HEK293 (cell line): Measurements from ENCODE around the gene UPP2.

Experiments used
- CTCF ChIA-PET: fragments of 350-600 bp; formaldehyde crosslinking; extraction: SDS; loops from one replicate; lab custom pipeline; 2021; ENCODE audit warnings: antibody characterized with exemption; lab: Yijun Ruan, JAX
- POLR2A ChIA-PET: fragments of 300-600 bp; formaldehyde crosslinking; extraction: SDS; loops from one replicate; lab custom pipeline; 2020; ENCODE audit warnings: antibody characterized with exemption, inconsistent platforms; lab: Yijun Ruan, JAX
- H3K27ac ChIP-seq: fragments of 200-500 bp; sonication (Bioruptor generic); 2 replicates; pipeline ENCODE4 v1.5.1; 2014; ENCODE audit warnings: low read depth, low read length, control low read depth, inconsistent platforms; ENCODE audit errors: extremely low read depth
- H3K36me3 ChIP-seq, 2 experiments: fragments of 200-500 bp in 1 of 2; sonication (Bioruptor generic) in 1 of 2; 1 replicate in 1 of 2; 2 replicates in 1 of 2; pipeline ENCODE4 v1.5.1; 2014 to 2017; ENCODE audit warnings: inconsistent platforms in 2 of 2, low read length in 2 of 2; ENCODE audit not compliant: control insufficient read depth in 2 of 2, insufficient read depth in 1 of 2
- H3K4me1 ChIP-seq: fragments of 200-500 bp; sonication (Bioruptor generic); 2 replicates; pipeline ENCODE4 v1.5.1; 2014; ENCODE audit warnings: mild to moderate bottlenecking, low read length, inconsistent platforms; ENCODE audit not compliant: control insufficient read depth, insufficient read depth
- H3K4me3 ChIP-seq: 2 replicates; pipeline ENCODE4 v1.5.1; 2011; ENCODE audit warnings: low read depth, mild to moderate bottlenecking, control low read depth, low read length, moderate library complexity
- H3K9me3 ChIP-seq: fragments of 200-500 bp; sonication (Bioruptor generic); 2 replicates; pipeline ENCODE4 v1.5.1; 2014; ENCODE audit warnings: low read depth, low read length, inconsistent platforms; ENCODE audit not compliant: control insufficient read depth, insufficient read depth
- GLIS1 ChIP-seq: fragments of 450-650 bp; formaldehyde crosslinking; IDR thresholded peaks from 2 replicates; pipeline ENCODE4 v1.5.1; 2016; ENCODE audit warnings: missing biosample characterization, missing genetic modification characterization
- MZF1 ChIP-seq: fragments of 450-650 bp; formaldehyde crosslinking; IDR thresholded peaks from 2 replicates; pipeline ENCODE4 v1.5.1; 2017; ENCODE audit warnings: missing biosample characterization, missing genetic modification characterization, borderline replicate concordance
- REPIN1 ChIP-seq: fragments of 450-650 bp; formaldehyde crosslinking; IDR thresholded peaks from 2 replicates; pipeline ENCODE4 v1.5.1; 2017; ENCODE audit warnings: missing biosample characterization, missing genetic modification characterization, low read depth
- SCRT2 ChIP-seq: fragments of 450-650 bp; formaldehyde crosslinking; IDR thresholded peaks from 2 replicates; pipeline ENCODE4 v1.5.1; 2016; ENCODE audit warnings: missing biosample characterization, missing genetic modification characterization
- SP7 ChIP-seq: fragments of 450-650 bp; formaldehyde crosslinking; IDR thresholded peaks from 2 replicates; pipeline ENCODE4 v1.5.1; 2016; ENCODE audit warnings: missing biosample characterization, missing genetic modification characterization
- TRIM28 ChIP-seq: IDR thresholded peaks from 2 replicates; pipeline ENCODE4 v1.6.1; 2011; ENCODE audit warnings: low read length, control low read depth, borderline replicate concordance
- YY2 ChIP-seq: fragments of 450-650 bp; formaldehyde crosslinking; IDR thresholded peaks from 2 replicates; pipeline ENCODE4 v1.5.1; 2016; ENCODE audit warnings: missing biosample characterization, missing genetic modification characterization
- ZBTB17 ChIP-seq: fragments of 450-650 bp; formaldehyde crosslinking; IDR thresholded peaks from 2 replicates; pipeline ENCODE4 v1.5.1; 2016; ENCODE audit warnings: missing biosample characterization, missing genetic modification characterization
- ZBTB8A ChIP-seq: fragments of 450-650 bp; formaldehyde crosslinking; IDR thresholded peaks from 2 replicates; pipeline ENCODE4 v1.5.1; 2016; ENCODE audit warnings: missing biosample characterization, missing genetic modification characterization
- ZFP3 ChIP-seq: fragments of 450-650 bp; formaldehyde crosslinking; IDR thresholded peaks from 2 replicates; pipeline ENCODE4 v1.5.1; 2016; ENCODE audit warnings: low read depth, missing biosample characterization, missing genetic modification characterization
- ZFP41 ChIP-seq: fragments of 450-650 bp; formaldehyde crosslinking; IDR thresholded peaks from 2 replicates; pipeline ENCODE4 v1.5.1; 2016; ENCODE audit warnings: missing biosample characterization, missing genetic modification characterization, borderline replicate concordance
- ZIC2 ChIP-seq: fragments of 450-650 bp; formaldehyde crosslinking; IDR thresholded peaks from 2 replicates; pipeline ENCODE4 v1.5.1; 2016; ENCODE audit warnings: missing biosample characterization, missing genetic modification characterization
- ZNF112 ChIP-seq: fragments of 450-650 bp; formaldehyde crosslinking; IDR thresholded peaks from 2 replicates; pipeline ENCODE4 v1.5.0; 2017; ENCODE audit warnings: missing biosample characterization, missing genetic modification characterization
- ZNF214 ChIP-seq: fragments of 450-650 bp; formaldehyde crosslinking; IDR thresholded peaks from 2 replicates; pipeline ENCODE4 v1.5.1; 2017; ENCODE audit warnings: missing biosample characterization, mild to moderate bottlenecking, missing genetic modification characterization, borderline replicate concordance
- ZNF274 ChIP-seq, 2 experiments: fragments of 200-500 bp in 1 of 2; fragments of 450-650 bp in 1 of 2; sonication (Bioruptor generic) in 1 of 2; formaldehyde crosslinking in 1 of 2; IDR thresholded peaks; 2 replicates each; pipeline versions ENCODE4 v1.5.1 to v1.6.1; 2014 to 2016; ENCODE audit warnings: borderline replicate concordance in 1 of 2, inconsistent platforms in 1 of 2, low read length in 1 of 2, missing biosample characterization in 1 of 2, missing genetic modification characterization in 1 of 2
- ZNF335 ChIP-seq: fragments of 450-650 bp; formaldehyde crosslinking; conservative IDR thresholded peaks from 2 replicates; pipeline ENCODE4 v1.5.1; 2016; ENCODE audit warnings: missing biosample characterization, missing genetic modification characterization
- ZNF350 ChIP-seq: fragments of 450-650 bp; formaldehyde crosslinking; IDR thresholded peaks from 2 replicates; pipeline ENCODE4 v1.5.0; 2017; ENCODE audit warnings: missing biosample characterization, mild to moderate bottlenecking, missing genetic modification characterization
- ZNF416 ChIP-seq: fragments of 450-650 bp; formaldehyde crosslinking; IDR thresholded peaks from 2 replicates; pipeline ENCODE4 v1.5.1; 2016; ENCODE audit warnings: missing biosample characterization, missing genetic modification characterization
- ZNF514 ChIP-seq: fragments of 450-650 bp; formaldehyde crosslinking; IDR thresholded peaks from 2 replicates; pipeline ENCODE4 v1.5.1; 2016; ENCODE audit warnings: missing biosample characterization, missing genetic modification characterization
- ZNF571 ChIP-seq: fragments of 450-650 bp; formaldehyde crosslinking; IDR thresholded peaks from 2 replicates; pipeline ENCODE4 v1.5.0; 2017; ENCODE audit warnings: missing biosample characterization, missing genetic modification characterization
- ZNF629 ChIP-seq: fragments of 450-650 bp; formaldehyde crosslinking; IDR thresholded peaks from 2 replicates; pipeline ENCODE4 v1.5.1; 2017; ENCODE audit warnings: missing biosample characterization, missing genetic modification characterization
- ZNF664 ChIP-seq: fragments of 450-650 bp; formaldehyde crosslinking; IDR thresholded peaks from 2 replicates; pipeline ENCODE4 v1.5.1; 2016; ENCODE audit warnings: missing biosample characterization, missing genetic modification characterization
- ZNF747 ChIP-seq: fragments of 450-650 bp; formaldehyde crosslinking; IDR thresholded peaks from 2 replicates; pipeline ENCODE4 v1.5.1; 2016; ENCODE audit warnings: missing biosample characterization, missing genetic modification characterization
- ZNF830 ChIP-seq: fragments of 450-650 bp; IDR thresholded peaks from 2 replicates; pipeline ENCODE4 v1.5.0; 2018; ENCODE audit warnings: missing biosample characterization, missing genetic modification characterization, low read depth, mild to moderate bottlenecking, moderate library complexity
- TF ChIP-seq, protein P1 (sequence below): fragments of 450-650 bp; formaldehyde crosslinking; IDR thresholded peaks from 2 replicates; pipeline ENCODE4 v1.5.1; 2016; ENCODE audit warnings: missing biosample characterization, missing genetic modification characterization, low read depth
- TF ChIP-seq, protein P2 (sequence below): IDR thresholded peaks from 2 replicates; pipeline ENCODE4 v1.6.1; 2011; ENCODE audit warnings: mild to moderate bottlenecking, low read depth, low read length, borderline replicate concordance

The UPP2 gene

DNA sequence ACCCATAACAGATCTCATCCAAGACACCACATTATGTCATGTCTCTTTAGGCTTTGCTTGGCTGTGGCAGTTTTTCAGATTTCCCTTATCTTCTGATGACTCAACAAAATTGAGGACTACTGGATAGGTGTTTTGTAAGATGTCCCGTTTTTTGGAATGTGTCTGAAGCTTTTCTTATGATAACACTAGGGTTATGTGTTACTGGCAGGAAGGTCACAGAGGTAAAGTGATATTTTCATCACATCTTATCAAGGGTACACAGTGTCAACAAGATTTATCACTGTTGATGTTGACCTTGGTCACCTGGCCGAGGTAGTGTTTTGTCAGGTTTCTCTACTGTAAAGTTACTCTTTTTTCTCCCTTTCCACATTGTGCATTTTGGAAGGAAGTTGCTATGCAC, 44.8 kb upstream of the UPP2 start:
- Histone ChIP-seq H3K27ac (no peak overlapping the region), H3K36me3 (no peaks in the 10 kb centered on the region), H3K9me3 (no peaks in the 10 kb centered on the region), H3K4me1 (no peaks in the 10 kb centered on the region), H3K4me3 (no peak overlapping the region)
- ChIA-PET CTCF (no interaction called here), POLR2A (no interaction called here)
- TF ChIP-seq ZNF274 (IDR thresholded peaks at IDR 0.05; ENCODE audit: low read length) (no peak), ZNF274 (tag by site-specific recombination; IDR thresholded peaks at IDR 0.05; ENCODE audit: borderline replicate concordance) (no peak), ZNF629 (tag by site-specific recombination) (no peak), ZNF664 (tag by site-specific recombination) (no peak), ZNF514 (tag by site-specific recombination) (no peak), ZNF571 (tag by site-specific recombination) (no peak), ZNF747 (tag by site-specific recombination) (no peak), ZFP41 (tag by site-specific recombination) (no peak), SCRT2 (tag by site-specific recombination) (no peak), ZNF112 (tag by site-specific recombination) (no peak), ZNF830 (no peak), MZF1 (tag by site-specific recombination) (no peak), TRIM28 (no peak), ZNF350 (no peak)

DNA sequence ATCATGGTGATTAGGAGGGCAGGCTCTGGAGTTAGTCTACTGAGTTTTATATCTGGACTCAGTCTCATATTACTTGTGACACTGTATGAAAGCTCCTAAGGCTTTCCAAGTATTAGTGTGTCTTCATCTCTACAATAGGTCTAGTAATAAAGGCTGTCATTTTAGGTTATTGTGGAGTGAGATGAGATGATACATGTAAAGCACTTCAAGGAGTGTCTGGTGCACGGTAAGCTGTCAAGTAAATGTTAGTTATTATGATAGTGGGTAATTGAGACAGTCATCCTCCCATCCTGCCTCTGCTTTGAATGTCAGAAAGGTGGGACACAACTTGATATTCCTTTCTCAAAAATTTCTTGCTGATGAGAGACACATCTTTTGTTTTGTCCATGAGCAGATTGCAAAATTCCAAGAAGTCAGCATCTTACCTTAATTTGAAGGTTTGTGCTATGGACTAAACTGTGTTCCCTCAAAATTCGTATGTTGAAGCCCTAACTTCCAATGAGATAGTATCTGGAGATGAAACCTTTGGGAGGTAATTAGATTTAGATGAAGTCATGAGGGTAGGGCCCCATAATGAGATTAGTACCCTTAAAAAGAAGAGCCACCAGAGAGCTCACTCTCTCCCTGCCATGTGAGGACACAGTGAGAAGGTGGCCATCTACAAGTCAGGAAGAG, 41.4 kb upstream of the UPP2 start:
- Histone ChIP-seq H3K4me3 (no peak overlapping the region), H3K9me3 (no peaks in the 10 kb centered on the region), H3K27ac (no peak overlapping the region), H3K36me3 (no peaks in the 10 kb centered on the region), H3K4me1 (no peaks in the 10 kb centered on the region)
- ChIA-PET CTCF (interaction anchor here (0.7 to 1.2 kb wide), 2 partner anchors 36 to 693 kb away, joined by 3 read pairs; no protein-coding TSS in a partner anchor), POLR2A (no interaction called here)
- TF ChIP-seq ZNF416 (tag by site-specific recombination) (no peak), ZIC2 (no peak), ZFP3 (tag by site-specific recombination) (no peak), ZBTB17 (tag by site-specific recombination) (no peak)
- TF ChIP-seq, protein P1, sequence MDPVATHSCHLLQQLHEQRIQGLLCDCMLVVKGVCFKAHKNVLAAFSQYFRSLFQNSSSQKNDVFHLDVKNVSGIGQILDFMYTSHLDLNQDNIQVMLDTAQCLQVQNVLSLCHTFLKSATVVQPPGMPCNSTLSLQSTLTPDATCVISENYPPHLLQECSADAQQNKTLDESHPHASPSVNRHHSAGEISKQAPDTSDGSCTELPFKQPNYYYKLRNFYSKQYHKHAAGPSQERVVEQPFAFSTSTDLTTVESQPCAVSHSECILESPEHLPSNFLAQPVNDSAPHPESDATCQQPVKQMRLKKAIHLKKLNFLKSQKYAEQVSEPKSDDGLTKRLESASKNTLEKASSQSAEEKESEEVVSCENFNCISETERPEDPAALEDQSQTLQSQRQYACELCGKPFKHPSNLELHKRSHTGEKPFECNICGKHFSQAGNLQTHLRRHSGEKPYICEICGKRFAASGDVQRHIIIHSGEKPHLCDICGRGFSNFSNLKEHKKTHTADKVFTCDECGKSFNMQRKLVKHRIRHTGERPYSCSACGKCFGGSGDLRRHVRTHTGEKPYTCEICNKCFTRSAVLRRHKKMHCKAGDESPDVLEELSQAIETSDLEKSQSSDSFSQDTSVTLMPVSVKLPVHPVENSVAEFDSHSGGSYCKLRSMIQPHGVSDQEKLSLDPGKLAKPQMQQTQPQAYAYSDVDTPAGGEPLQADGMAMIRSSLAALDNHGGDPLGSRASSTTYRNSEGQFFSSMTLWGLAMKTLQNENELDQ (tag by site-specific recombination), result no peak

DNA sequence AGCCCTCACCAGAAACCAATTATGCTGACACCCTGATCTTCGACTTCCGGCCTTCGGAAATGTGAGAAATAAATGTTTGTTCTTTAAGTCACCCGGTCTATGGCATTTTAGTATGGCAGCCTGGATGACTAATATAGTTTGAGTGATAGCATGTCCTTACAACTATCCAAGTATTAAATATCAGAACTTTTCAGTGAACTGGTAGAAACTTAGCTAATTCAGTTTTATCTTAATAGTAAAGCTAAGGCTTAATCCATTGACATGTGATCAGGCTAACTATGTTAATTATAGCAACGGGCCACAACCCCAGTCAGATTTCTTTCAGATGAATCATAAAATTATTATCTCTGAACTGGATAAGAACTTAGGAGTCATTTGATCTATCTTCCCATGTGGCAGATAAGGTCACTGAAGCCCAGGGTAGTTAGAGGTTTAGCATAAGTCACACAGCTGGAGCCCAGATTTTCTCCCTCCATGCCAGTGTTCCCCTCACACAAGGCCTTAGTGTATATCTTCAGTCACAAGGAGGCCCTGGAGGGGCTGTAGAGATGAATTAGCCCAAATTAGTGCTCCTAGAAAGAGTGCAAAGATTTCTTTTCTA, 40.7 kb upstream of the UPP2 start:
- CTCF ChIA-PET, result interaction anchor here (0.7 to 1.2 kb wide), 3 partner anchors 27 to 692 kb away, joined by 3 to 4 read pairs (median 3); no protein-coding TSS in a partner anchor

More for the DNA sequence above, 40.7 kb upstream of the UPP2 start:
- H3K9me3 ChIP-seq, result no peaks in the 10 kb centered on the region
- H3K36me3 ChIP-seq, result no peaks in the 10 kb centered on the region
- H3K27ac ChIP-seq, result no peak overlapping the region
- H3K4me1 ChIP-seq, result no peaks in the 10 kb centered on the region
- no peak overlapping the region for H3K4me3 ChIP-seq
- TF ChIP-seq GLIS1 (tag by site-specific recombination) (no peak), YY2 (tag by site-specific recombination) (no peak), ZFP41 (tag by site-specific recombination) (no peak), REPIN1 (tag by site-specific recombination) (no peak), ZNF335 (tag by site-specific recombination) (no peak), SP7 (tag by site-specific recombination) (no peak), ZNF214 (tag by site-specific recombination) (no peak), ZBTB8A (tag by site-specific recombination) (no peak)
- TF ChIP-seq, protein P2, sequence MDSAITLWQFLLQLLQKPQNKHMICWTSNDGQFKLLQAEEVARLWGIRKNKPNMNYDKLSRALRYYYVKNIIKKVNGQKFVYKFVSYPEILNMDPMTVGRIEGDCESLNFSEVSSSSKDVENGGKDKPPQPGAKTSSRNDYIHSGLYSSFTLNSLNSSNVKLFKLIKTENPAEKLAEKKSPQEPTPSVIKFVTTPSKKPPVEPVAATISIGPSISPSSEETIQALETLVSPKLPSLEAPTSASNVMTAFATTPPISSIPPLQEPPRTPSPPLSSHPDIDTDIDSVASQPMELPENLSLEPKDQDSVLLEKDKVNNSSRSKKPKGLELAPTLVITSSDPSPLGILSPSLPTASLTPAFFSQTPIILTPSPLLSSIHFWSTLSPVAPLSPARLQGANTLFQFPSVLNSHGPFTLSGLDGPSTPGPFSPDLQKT, result no peak
- POLR2A ChIA-PET, result no interaction called here
